IMR-90 (cell line): ENCODE results near the gene RPTOR. TPM values are rescaled to one million over a fixed set of nuclear protein-coding genes. Genes with fewer than 3 reads are reported as not detected.

Source experiments
- ATAC-seq: fragments of 200-7000 bp; cut with Tn5 transposase; 2 replicates; pipeline ENCODE4 v1.9.1; 2020; ENCODE audit warnings: low read depth, mild to moderate bottlenecking, moderate library complexity
- BruUV-seq: library from RNA; stranded (reverse); fragments of 400-500 nt; replicated peaks from 2 replicates; lab custom pipeline; 2021; lab: Mats Ljungman, UMichigan
- CTCF ChIA-PET: fragments of 300-600 bp; formaldehyde crosslinking; extraction: SDS; loops from one replicate; lab custom pipeline; 2021; ENCODE audit warnings: antibody characterized with exemption; lab: Yijun Ruan, JAX
- POLR2A ChIA-PET: fragments of 300-600 bp; sonication (Branson Sonifier 250); formaldehyde crosslinking; loops from one replicate; lab custom pipeline; 2022; ENCODE audit warnings: antibody characterized with exemption; ENCODE audit not compliant: unreplicated experiment; lab: Charles Lee
- DNase-seq: peaks from one replicate; pipeline ENCODE4 v3.0.0; 2013
- H2AFZ ChIP-seq: replicated peaks from 2 replicates; pipeline ENCODE3; 2013; ENCODE audit warnings: low read length, mild to moderate bottlenecking; ENCODE audit not compliant: poor library complexity
- H2AK5ac ChIP-seq: 2 replicates; pipeline ENCODE4 v1.6.1; 2013; ENCODE audit warnings: low read depth, low read length, inconsistent platforms
- H2AK9ac ChIP-seq: replicated peaks from 2 replicates; pipeline ENCODE3; 2013; ENCODE audit warnings: mild to moderate bottlenecking, low read depth, low read length, moderate library complexity; ENCODE audit not compliant: poor library complexity
- H2BK120ac ChIP-seq: 2 replicates; pipeline ENCODE4 v1.6.1; 2013; ENCODE audit warnings: low read depth, low read length, inconsistent platforms
- H2BK15ac ChIP-seq: 3 replicates; pipeline ENCODE4 v1.6.1; 2013; ENCODE audit warnings: low read depth, low read length, inconsistent platforms
- H2BK20ac ChIP-seq: 2 replicates; pipeline ENCODE4 v1.6.1; 2013; ENCODE audit warnings: low read depth, mild to moderate bottlenecking, inconsistent platforms, low read length, moderate library complexity
- H2BK5ac ChIP-seq: 2 replicates; pipeline ENCODE4 v1.6.1; 2013; ENCODE audit warnings: mild to moderate bottlenecking, low read depth, low read length, inconsistent platforms; ENCODE audit not compliant: poor library complexity, severe bottlenecking
- H3K14ac ChIP-seq: replicated peaks from 2 replicates; pipeline ENCODE4 v1.6.1; 2013; ENCODE audit warnings: low read depth, low read length, inconsistent platforms
- H3K18ac ChIP-seq: 2 replicates; pipeline ENCODE4 v1.6.1; 2013; ENCODE audit warnings: low read depth, low read length, control low read depth
- H3K23ac ChIP-seq: 2 replicates; pipeline ENCODE4 v1.6.1; 2013; ENCODE audit warnings: low read depth, low read length, inconsistent platforms
- H3K27ac ChIP-seq: 2 replicates; pipeline ENCODE4 v1.5.1; 2013; ENCODE audit warnings: mild to moderate bottlenecking, control low read depth, low read length; ENCODE audit not compliant: insufficient read depth
- H3K27me3 ChIP-seq: 2 replicates; pipeline ENCODE4 v1.6.1; 2013; ENCODE audit warnings: low read length; ENCODE audit not compliant: control insufficient read depth, insufficient read depth
- H3K36me3 ChIP-seq: 2 replicates; pipeline ENCODE4 v1.6.1; 2013; ENCODE audit warnings: low read length, mixed read lengths; ENCODE audit not compliant: control insufficient read depth, insufficient read depth
- H3K4ac ChIP-seq: 2 replicates; pipeline ENCODE4 v1.6.1; 2013; ENCODE audit warnings: low read depth, low read length, inconsistent platforms
- H3K4me1 ChIP-seq: 2 replicates; pipeline ENCODE4 v1.6.1; 2013; ENCODE audit warnings: low read length, mixed read lengths; ENCODE audit not compliant: control insufficient read depth, insufficient read depth
- H3K4me2 ChIP-seq: 2 replicates; pipeline ENCODE4 v1.6.1; 2013; ENCODE audit warnings: low read depth, mild to moderate bottlenecking, control low read depth, low read length, moderate library complexity
- H3K4me3 ChIP-seq: 2 replicates; pipeline ENCODE4 v1.5.1; 2013; ENCODE audit warnings: low read depth, mild to moderate bottlenecking, control low read depth, low read length, moderate library complexity; ENCODE audit not compliant: insufficient read depth
- H3K56ac ChIP-seq: 2 replicates; pipeline ENCODE4 v1.6.1; 2013; ENCODE audit warnings: low read length, inconsistent platforms; ENCODE audit not compliant: insufficient read depth; ENCODE audit errors: extremely low read depth
- H3K79me1 ChIP-seq, 2 experiments: 2 replicates each; pipeline ENCODE4 v1.6.1; 2013; ENCODE audit warnings: low read length in 2 of 2, inconsistent platforms in 1 of 2, low read depth in 1 of 2
- H3K9ac ChIP-seq: 2 replicates; pipeline ENCODE4 v1.6.1; 2013; ENCODE audit warnings: low read depth, low read length, control low read depth
- H3K9me1 ChIP-seq: 2 replicates; pipeline ENCODE4 v1.6.1; 2013; ENCODE audit warnings: low read length, inconsistent platforms; ENCODE audit not compliant: insufficient read depth
- H3K9me3 ChIP-seq: 2 replicates; pipeline ENCODE4 v1.6.1; 2013; ENCODE audit warnings: low read length; ENCODE audit not compliant: control insufficient read depth, insufficient read depth
- H4K20me1 ChIP-seq: 2 replicates; pipeline ENCODE4 v1.6.1; 2013; ENCODE audit warnings: low read length, inconsistent platforms; ENCODE audit not compliant: insufficient read depth
- H4K5ac ChIP-seq: 2 replicates; pipeline ENCODE4 v1.6.1; 2013; ENCODE audit warnings: mild to moderate bottlenecking, low read depth, low read length, control low read depth
- H4K8ac ChIP-seq, 2 experiments: 2 replicates each; pipeline ENCODE4 v1.6.1; 2013; ENCODE audit warnings: low read depth in 2 of 2, low read length in 2 of 2, control low read depth in 1 of 2, inconsistent platforms in 1 of 2
- H4K91ac ChIP-seq: 2 replicates; pipeline ENCODE4 v1.6.1; 2013; ENCODE audit warnings: low read depth, low read length, inconsistent platforms; ENCODE audit not compliant: insufficient read depth
- BHLHE40 ChIP-seq: fragments of 150-350 bp; IDR thresholded peaks from 2 replicates; pipeline ENCODE4 v1.6.1; 2016; ENCODE audit warnings: mild to moderate bottlenecking, low read depth, low read length
- CEBPB ChIP-seq: IDR thresholded peaks from 2 replicates; pipeline ENCODE4 v1.6.1; 2012; ENCODE audit warnings: low read depth, low read length, improper control_type of control experiment
- CHD1 ChIP-seq: IDR thresholded peaks from 2 replicates; pipeline ENCODE4 v1.6.1; 2012; ENCODE audit warnings: low read depth, low read length, improper control_type of control experiment
- CTCF ChIP-seq: conservative IDR thresholded peaks from 2 replicates; pipeline ENCODE4 v1.5.1; 2012; ENCODE audit warnings: mild to moderate bottlenecking, low read depth, low read length, improper control_type of control experiment
- ELK1 ChIP-seq: fragments of 150-350 bp; IDR thresholded peaks from 2 replicates; pipeline ENCODE4 v1.6.1; 2016; ENCODE audit warnings: low read depth, mild to moderate bottlenecking, low read length, moderate library complexity, borderline replicate concordance
- FOS ChIP-seq: fragments of 150-350 bp; IDR thresholded peaks from 2 replicates; pipeline ENCODE4 v1.6.1; 2016; ENCODE audit warnings: low read depth, low read length
- MAFK ChIP-seq: IDR thresholded peaks from 2 replicates; pipeline ENCODE4 v1.6.1; 2012; ENCODE audit warnings: low read depth, low read length, improper control_type of control experiment
- MAZ ChIP-seq: IDR thresholded peaks from 2 replicates; pipeline ENCODE4 v1.6.1; 2012; ENCODE audit warnings: low read depth, mild to moderate bottlenecking, low read length, improper control_type of control experiment, moderate library complexity, borderline replicate concordance
- MXI1 ChIP-seq: IDR thresholded peaks from 2 replicates; pipeline ENCODE4 v1.6.1; 2012; ENCODE audit warnings: low read depth, mild to moderate bottlenecking, low read length, moderate library complexity, borderline replicate concordance
- NFE2L2 ChIP-seq: fragments of 150-350 bp; IDR thresholded peaks from 2 replicates; pipeline ENCODE4 v1.6.1; 2016; ENCODE audit warnings: low read depth, mild to moderate bottlenecking, low read length
- POLR2A ChIP-seq: IDR thresholded peaks from 2 replicates; pipeline ENCODE4 v1.6.1; 2012; ENCODE audit warnings: mild to moderate bottlenecking, low read depth, low read length
- RAD21 ChIP-seq: IDR thresholded peaks from 2 replicates; pipeline ENCODE4 v1.6.1; 2012; ENCODE audit warnings: low read length, improper control_type of control experiment
- RCOR1 ChIP-seq: IDR thresholded peaks from 2 replicates; pipeline ENCODE4 v1.6.1; 2012; ENCODE audit warnings: mild to moderate bottlenecking, low read length, improper control_type of control experiment; ENCODE audit not compliant: insufficient replicate concordance
- RFX5 ChIP-seq: IDR thresholded peaks from 2 replicates; pipeline ENCODE4 v1.8.0; 2012; ENCODE audit warnings: low read depth, mild to moderate bottlenecking, low read length, moderate library complexity
- SMC3 ChIP-seq: fragments of 150-350 bp; IDR thresholded peaks from 2 replicates; pipeline ENCODE4 v1.6.1; 2016; ENCODE audit warnings: low read depth, mild to moderate bottlenecking, antibody characterized with exemption, low read length, moderate library complexity
- USF2 ChIP-seq: fragments of 150-350 bp; IDR thresholded peaks from 2 replicates; pipeline ENCODE4 v1.6.1; 2017; ENCODE audit warnings: mild to moderate bottlenecking, antibody characterized with exemption, low read length, low read depth
- WGBS, 2 experiments: methylation state at CpG; one replicate each; pipeline versions ENCODE4 v1.1.5 to v1.1.7; 2013; ENCODE audit warnings: missing lambda C conversion rate in 2 of 2; ENCODE audit not compliant: insufficient read length in 1 of 2; ENCODE audit errors: extremely low coverage in 2 of 2; 5-methylcytosine and 5-hydroxymethylcytosine counted together
- dilution Hi-C: fragments of 300-500 bp; cut with HindIII; formaldehyde crosslinking; loops from one replicate; pipeline ENCODE4 v1.14.3; 2018; ENCODE audit warnings: low sequenced_read_pairs; ENCODE audit not compliant: unreplicated experiment
- in situ Hi-C: fragments of 300-500 bp; cut with MboI; formaldehyde crosslinking; loops from 3 replicates; pipeline ENCODE4 v1.14.3; 2019; ENCODE audit warnings: low sequenced_read_pairs, inconsistent platforms, mixed read lengths
- intact Hi-C: fragments of 100-400 bp; cut with micrococcal nuclease; formaldehyde crosslinking; loops from 2 replicates; pipeline ENCODE4 v1.10.0; 2022
- polyA plus RNA-seq, 3 experiments: library from polyadenylated mRNA; depleted of rRNA; stranded (reverse); fragments of >200 nt; gene quantifications; 2 replicates each; pipeline ENCODE4 v1.2.3, GENCODE V29; 2012; ENCODE audit warnings: low replicate concordance in 1 of 3
- total RNA-seq: library from RNA; depleted of rRNA; stranded (reverse); fragments of >200 nt; gene quantifications from 2 replicates; pipeline ENCODE4 v1.2.3, GENCODE V29; 2012

RPTOR gene
- total and polyA plus RNA-seq, 2 of the 4 experiments (the other 2 are of a cell fraction): 10.8 to 14.7 TPM

- no TSS peak for BruUV-seq
- POLR2A ChIA-PET: no interaction called here
- in situ Hi-C loops: no loop called here
Measured at GRCh38 chr17:80528536-80528935, 16.1 kb upstream of the RPTOR start.

More at GRCh38 chr17:80528536-80528935, 16.1 kb upstream of the RPTOR start:
- H3K79me1 ChIP-seq: no peaks in the 10 kb centered on the region
- H2AK5ac ChIP-seq: no peak overlapping the region
- no peak for TF ChIP-seq MAZ
- TF ChIP-seq CTCF: no peak
- no peak for TF ChIP-seq POLR2A
- no peak for TF ChIP-seq SMC3
- no peak for TF ChIP-seq RFX5
- no peak for TF ChIP-seq FOS
- no peak for TF ChIP-seq CEBPB
- no peak for TF ChIP-seq MAFK
- TF ChIP-seq CHD1: no peak
- TF ChIP-seq MXI1: no peak
- no peak for TF ChIP-seq RCOR1
- TF ChIP-seq ELK1: no peak
- no peak for TF ChIP-seq USF2
- no peak for TF ChIP-seq NFE2L2
- TF ChIP-seq RAD21: no peak
- TF ChIP-seq BHLHE40: no peak
- H2BK120ac ChIP-seq: no peak overlapping the region
- H3K9me1 ChIP-seq: peaks cover 17% of the 10 kb centered on the region
- H3K4me1 ChIP-seq: peaks cover 9% of the 10 kb centered on the region
- no peaks in the 10 kb centered on the region for H4K20me1 ChIP-seq
- no peak overlapping the region for H4K91ac ChIP-seq
- DNase-seq (no peak), ATAC-seq (no peak)
- H2AFZ ChIP-seq: peak overlapping the region; percentile 6
- H3K56ac ChIP-seq: no peak overlapping the region
- no peaks in the 10 kb centered on the region for H3K9me3 ChIP-seq
- no peak overlapping the region for H3K9ac ChIP-seq
- no peak overlapping the region for H4K5ac ChIP-seq
- H3K27ac ChIP-seq: no peak overlapping the region
- no peak overlapping the region for H3K4ac ChIP-seq
- no peak overlapping the region for H3K4me3 ChIP-seq
- H3K18ac ChIP-seq: no peak overlapping the region
- peak overlapping the region; percentile 34; the same call in 1 of the 2 replicates for H2BK20ac ChIP-seq
- no peak overlapping the region for H3K23ac ChIP-seq
- no peak overlapping the region for H4K8ac ChIP-seq
- H3K4me2 ChIP-seq: no peak overlapping the region
- no peak overlapping the region for H3K14ac ChIP-seq
- no peak overlapping the region for H2BK5ac ChIP-seq
- dilution Hi-C loops (no loop called here), intact Hi-C loops (no loop called here)
- H2BK15ac ChIP-seq: no peak overlapping the region
- no peaks in the 10 kb centered on the region for H3K36me3 ChIP-seq
- WGBS, 2 experiments: 17% methylated on average over 1 of the region's 8 CpGs; no CpG with 5 or more reads in 1 of the 2 experiments
- CTCF ChIA-PET: no interaction called here
- no peak overlapping the region for H2AK9ac ChIP-seq
- peaks cover 3% of the 10 kb centered on the region; the same call in 1 of the 2 replicates for H3K27me3 ChIP-seq
